CD4-positive, alpha-beta T cell treated with Interleukin-10 for 1 hour (primary cell): ENCODE results near the gene NPTX1.
A peak's percentile ranks its signal among the peaks of the same experiment; 100 is the strongest.

Source experiments
- DNase-seq: peaks from one replicate; pipeline ENCODE4 v3.0.0-alpha.2; 2020

NPTX1 gene

DNA sequence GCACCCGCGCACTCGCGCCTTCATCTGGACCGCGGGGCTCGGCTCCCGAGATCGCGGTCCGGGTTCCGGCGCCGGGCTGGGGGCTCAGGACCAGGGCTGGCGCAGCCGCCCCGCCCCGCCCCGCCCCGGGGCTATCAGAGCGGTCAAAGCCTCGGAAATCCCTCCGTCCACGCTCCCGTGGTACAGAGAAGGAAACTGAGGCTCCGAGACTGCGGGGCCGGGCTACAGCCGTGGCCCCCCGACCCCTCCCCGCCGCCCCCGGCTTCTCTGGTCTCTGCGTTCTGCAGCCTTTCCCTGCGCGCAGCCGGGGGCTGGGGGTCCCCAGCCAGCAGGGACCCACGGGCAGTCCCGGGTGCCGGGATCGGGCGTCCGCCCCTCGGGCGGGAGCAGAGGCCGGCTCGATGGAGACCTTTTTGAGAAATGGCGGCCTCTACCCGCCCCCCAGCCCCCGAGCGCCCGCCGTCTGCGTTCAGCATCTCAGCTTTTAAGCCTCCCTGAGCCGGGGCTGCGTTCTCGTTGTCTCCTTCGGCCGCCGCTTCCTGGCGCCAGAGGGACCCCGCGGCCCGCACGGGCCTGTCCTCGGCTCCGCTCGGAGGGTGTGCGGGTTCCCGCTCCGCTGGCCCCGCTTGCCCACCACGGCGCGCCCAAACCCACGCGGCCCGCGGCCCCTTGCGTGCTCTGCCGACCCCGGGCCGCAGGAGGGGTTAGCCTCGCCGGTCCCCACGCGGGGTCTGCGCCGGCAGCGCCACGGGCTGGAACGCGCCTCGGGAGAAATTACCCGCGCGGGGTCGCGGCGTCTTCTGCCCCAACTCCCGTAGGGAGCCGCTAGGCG lies 1.5 kb upstream of the NPTX1 start:
- peak; percentile 29 for DNase-seq

GRCh38 chr17:80476877-80477646 lies 655 bp upstream of the NPTX1 start:
- peak; percentile 19 for DNase-seq

DNA sequence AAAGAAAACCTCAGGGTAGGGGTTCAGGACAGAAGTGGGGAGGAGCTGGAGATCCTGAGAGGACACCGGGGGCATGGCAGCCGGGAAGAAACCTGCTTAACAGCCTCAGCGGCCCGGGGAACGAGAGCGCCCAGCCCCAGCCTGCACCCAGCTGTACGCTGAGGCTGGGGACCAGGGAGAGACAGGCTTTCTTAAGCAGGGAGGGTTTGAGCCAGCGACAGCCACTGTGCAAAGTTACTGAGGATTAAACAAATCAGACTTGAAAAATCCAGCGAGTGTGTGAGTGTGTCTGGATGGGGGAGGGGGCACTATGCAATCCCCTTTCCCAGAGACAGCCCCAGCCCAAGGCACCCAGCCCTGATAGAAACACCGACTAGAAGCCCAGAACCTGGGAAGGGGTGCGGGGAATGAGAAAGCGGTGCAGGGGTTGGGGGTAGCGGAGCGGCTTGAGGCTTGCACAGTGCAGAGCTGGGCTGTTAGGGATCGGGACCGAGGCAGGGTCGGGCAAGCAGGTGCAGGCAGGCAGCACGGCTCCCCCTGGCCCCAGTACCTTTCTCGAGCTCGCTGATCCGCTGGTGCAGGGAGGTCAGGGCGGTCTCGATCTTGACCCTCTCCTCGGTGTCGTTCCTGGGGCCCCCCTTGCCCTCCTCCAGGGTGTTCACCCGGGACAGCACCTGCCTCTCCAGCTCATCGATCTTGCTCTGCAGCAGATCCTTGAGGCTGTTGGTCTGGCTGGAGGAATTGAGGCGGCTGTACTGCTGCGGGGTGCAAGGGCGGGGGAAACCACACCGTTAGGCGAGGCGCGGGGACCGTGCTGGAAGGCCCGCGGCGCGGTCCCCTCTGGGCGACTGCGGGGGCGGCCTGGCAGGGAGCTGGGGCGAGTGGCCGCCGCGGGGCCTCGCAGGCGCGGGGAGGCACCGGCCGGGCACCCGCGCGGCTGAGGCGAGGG lies 1.2 kb downstream of the NPTX1 start:
- no peak for DNase-seq

DNA sequence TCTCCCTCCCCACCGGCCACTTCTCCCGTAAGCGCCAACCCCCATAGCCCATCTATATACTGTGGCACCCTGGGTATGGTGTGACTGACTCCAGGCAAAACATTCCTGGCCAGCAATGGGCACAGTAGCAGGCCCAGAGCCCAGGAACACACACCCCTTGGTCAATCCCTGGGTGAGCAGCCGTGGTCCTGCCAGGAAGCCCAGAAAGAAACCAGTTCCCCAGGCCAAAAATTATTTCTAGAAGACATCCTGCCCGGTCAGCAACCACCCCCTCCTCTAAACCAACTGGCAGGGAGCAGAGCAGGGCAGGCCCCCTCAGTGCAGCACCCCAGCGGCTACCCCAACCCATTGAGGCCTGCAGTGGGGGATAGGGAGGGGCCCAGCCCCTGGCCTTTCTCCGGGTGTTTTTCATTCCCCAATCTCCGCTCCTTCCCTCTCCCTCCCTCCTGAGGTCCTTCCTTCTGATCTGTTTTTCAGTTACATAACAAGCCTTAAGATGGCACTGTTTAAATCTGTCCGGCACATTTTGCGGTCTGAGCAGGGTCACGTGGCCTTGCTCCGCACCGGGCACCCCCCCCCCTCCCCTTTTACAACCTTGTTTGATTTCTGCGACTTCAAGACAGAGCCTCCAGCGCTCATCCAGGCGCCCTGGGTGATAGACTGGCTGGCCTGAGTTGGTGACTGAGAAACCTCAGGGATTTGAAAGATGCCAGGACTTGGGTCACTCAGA lies 2.0 kb downstream of the NPTX1 start:
- DNase-seq = peak; percentile 38

DNA sequence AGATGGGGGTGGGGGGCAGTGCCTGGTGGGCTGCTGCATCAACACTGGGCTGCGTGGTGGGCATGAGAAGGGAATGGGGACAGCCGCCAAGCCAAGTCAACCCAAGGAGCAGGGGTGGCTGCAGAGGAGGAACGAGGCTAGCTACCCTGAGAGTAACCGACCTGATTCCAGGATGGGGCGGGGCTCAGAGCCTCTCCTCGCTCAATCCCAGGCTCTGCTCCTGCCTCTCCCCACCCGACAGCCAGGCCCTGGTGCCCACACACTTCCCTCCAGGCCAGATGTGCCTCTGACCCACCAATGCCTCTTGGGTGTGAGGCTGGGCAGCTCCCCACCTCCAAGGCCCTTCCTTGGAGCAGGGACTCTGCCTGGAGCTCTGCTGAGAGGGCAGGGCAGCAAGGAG lies 2.7 kb downstream of the NPTX1 start:
- no peak for DNase-seq

GRCh38 chr17:80472996-80473395 lies 3.4 kb downstream of the NPTX1 start:
- no peak for DNase-seq

GRCh38 chr17:80471922-80472321 lies 4.5 kb downstream of the NPTX1 start:
- peak; percentile 56 for DNase-seq

DNA sequence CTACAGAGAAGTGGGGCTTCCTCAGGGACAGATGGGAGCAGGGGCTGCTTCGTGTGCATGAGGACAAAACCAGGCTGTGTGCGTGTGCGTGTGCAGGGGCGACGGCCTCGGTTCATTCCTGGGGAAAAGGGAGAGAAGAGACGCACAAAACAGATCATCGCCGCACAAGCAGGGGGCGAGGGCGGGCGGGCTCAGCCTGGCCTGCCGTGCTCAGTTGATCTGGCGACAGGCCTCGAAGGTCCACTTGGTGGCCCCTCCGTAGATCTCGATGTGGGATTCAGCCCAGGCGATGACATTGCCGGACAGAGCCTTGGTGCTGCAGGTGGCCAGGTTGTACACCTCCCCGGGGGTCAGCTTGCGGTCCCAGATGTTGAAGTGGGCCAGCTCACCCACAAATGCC lies 5.8 kb downstream of the NPTX1 start:
- no peak for DNase-seq

GRCh38 chr17:80469667-80470066 lies 6.7 kb downstream of the NPTX1 start:
- DNase-seq = no peak

GRCh38 chr17:80468781-80469493 lies 7.5 kb downstream of the NPTX1 start:
- no peak for DNase-seq

DNA sequence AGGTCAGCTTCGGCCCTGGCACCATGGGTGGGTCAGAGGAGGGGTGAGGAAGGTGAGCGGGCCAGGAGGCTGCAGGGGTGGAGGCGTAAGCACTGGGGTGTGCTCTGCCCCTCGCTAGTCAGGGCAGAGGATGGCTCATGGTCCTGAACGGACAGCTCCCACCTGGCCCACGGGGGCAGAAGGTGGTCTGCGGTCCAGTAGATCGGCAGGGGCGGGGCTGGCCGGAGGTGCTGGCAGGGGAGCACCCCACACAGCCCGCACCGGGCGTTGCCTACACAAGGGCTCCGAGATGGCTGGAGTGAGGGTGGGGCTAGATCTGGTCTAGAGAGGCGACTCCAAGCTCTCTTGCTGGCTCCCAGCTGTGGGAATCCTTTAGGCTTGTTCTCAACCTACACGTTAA lies 8.2 kb downstream of the NPTX1 start:
- no peak for DNase-seq

- DNase-seq = no peak
Measured at GRCh38 chr17:80466188-80466705, 10.2 kb downstream of the NPTX1 start.

GRCh38 chr17:80465327-80465974 lies 11.0 kb downstream of the NPTX1 start:
- DNase-seq = no peak

GRCh38 chr17:80464486-80464885 lies 11.9 kb downstream of the NPTX1 start:
- DNase-seq = no peak

- no peak for DNase-seq
Measured at GRCh38 chr17:80463784-80464400, 12.5 kb downstream of the NPTX1 start.

DNA sequence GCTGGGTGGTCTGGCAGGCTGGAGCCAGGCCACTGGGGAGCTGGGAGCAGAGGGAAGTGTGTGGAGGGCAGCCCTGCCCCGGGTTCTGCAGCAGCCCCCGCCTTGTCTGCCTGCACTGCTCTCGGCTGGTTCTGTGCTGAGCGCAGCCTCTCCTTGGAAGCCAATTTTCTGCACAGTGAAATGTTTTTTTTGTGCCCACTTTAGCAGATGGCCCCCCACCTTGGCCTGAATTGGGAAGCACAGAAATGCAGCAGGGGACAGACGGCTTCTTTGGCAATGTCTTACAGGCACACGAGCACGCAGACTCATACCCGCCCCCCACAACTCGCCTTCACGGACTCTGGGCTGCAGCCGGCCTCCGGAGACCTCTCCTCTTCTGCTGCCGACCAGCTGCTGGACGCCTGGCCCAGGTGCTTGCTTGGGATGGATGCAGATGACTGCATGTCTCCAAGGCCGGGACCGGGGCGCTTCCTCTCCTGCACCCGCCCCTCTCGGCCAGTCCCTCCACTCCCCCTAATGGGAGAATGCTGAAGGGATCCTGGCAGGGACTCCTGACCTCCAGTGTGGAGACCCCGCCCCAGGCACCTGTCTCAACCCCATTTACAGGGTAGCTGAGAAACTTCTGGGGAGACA lies 14.8 kb downstream of the NPTX1 start:
- no peak for DNase-seq

- DNase-seq = no peak
Measured at GRCh38 chr17:80460429-80460834, 16.0 kb downstream of the NPTX1 start.

GRCh38 chr17:80459234-80459633 lies 17.2 kb downstream of the NPTX1 start:
- DNase-seq = no peak

DNA sequence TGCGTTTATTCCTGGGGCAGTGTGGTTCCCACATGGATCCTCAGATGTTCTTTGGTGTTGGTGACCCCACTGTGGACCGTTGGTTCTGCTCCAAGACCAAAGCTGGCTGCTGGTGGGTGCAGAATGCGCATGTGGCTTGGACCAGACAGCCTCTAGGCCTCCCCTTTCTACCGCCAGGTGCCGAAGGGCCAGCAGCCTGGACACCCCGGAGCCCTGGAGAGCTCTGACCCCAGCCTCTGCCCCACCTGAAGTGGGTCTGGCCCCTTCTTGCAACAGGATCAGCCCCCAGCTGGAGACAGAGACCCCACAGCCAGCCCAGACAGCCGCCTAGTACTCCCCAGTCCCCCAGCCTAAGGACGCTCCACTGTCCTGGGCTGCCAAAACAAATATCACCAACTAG lies 18.4 kb downstream of the NPTX1 start:
- no peak for DNase-seq
